ENCODE data around the gene CDON. TPM values are rescaled to one million over a fixed set of nuclear protein-coding genes. Genes with fewer than 3 reads are reported as not detected.

Gene CDON
- total RNA-seq = 1 to 10 TPM; 3.2 to 4.0 TPM

DNA sequence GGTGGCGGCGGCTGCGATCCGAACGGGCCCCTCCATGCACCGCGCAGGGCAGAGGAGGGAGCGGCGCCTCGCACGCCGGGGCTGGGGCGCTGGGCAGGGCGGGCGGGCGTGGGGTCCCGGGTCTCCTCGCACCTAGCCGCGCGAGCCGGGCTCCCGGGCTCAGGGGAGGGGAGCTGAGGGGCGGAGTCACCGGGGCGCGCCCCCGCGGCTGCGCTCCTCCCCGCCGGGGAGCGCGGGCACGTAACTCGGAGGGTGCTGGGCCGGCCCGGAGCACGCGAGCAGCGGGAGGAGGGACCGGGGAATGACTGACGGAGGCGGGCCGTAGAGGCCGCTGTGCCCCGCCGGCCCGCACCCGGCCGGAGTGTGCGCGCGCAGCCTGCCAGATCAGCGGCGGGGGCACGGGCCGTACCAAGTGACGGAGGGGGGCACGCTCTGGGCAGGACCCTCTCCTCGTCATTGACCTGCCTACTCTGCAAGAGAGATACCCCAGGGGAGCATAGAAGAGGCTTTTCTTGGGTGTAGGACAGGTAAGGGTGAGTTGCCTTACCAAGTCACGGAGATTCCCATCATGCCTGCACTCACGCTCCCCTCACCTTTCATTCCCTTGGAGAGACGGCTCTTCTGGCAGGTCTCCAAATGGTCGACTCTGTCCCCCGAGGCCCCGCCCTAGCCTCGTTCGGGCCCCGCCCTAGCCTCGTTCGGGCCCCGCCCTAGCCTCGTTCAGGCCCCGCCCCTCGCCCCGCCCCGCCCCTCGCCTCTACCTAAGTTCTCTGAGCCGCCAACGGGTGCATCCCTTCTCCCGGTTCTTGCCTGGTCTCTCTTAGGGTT lies at the start of gene CDON:
Gene CDON, minus strand, starts transcription at position 188 of the 828 bp plus-strand sequence. CDS start 39,390 bp downstream, outside the sequence.
- peak; percentile 91 for DNase-seq
- Mint-ChIP-seq H3K36me3 (ENCODE audit: low read depth) (no peaks in the 10 kb centered on the region), H3K4me3 (peak within 1 kb of the TSS; percentile 74), H3K27ac (peak within 1 kb of the TSS; percentile 97), H3K4me1 (ENCODE audit: low read depth) (peaks cover 6% of the 10 kb centered on the region), H3K9me3 (no peaks in the 10 kb centered on the region), H3K27me3 (peaks cover 30% of the 10 kb centered on the region)
- no peak for TF ChIP-seq CTCF (IDR thresholded peaks at IDR 0.05)
- intact Hi-C loops (cut with micrococcal nuclease) = no loop called here
- ChIA-PET CTCF (interaction anchor here (1.8 kb wide), 1 partner anchor 131 kb away, joined by 6 read pairs; no protein-coding TSS in a partner anchor), POLR2A (interaction anchor here (1.2 kb wide), 1 partner anchor 207 kb away, joined by 3 read pairs; no protein-coding TSS in a partner anchor)
- peak; percentile 95 for ATAC-seq

DNA sequence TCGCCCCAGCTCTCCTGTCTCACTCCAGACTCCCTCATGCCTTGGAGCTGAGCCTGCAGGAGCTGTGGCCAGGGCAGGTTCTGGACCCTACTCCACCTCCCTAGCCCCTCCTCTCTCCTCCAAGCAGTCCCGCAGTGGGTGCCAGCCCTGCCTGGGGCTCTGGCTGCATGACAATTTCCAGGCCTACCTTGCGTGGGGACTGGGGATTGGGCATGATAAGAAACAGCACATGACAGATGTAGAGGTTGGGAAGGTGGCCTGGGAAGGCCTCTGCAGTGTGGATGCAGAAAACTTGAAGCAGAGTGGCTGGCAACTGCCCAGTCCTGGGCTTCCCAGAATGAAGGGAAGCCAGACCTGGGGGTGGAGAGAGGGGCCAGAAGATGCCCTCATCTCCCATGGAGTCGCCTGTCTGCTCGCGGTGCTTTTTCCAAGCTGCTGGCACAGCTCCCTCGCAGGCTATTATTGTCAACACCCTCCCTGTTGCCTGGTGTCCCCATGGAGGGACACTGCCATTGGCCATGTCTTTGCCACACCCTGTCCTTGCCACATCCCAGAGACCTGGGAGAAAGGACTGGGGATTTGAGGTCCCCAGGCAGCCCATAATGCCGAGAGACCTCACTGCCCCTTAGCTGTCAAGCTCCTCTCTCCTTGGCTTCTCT lies 48.9 kb upstream of the CDON start:
- peaks cover 3% of the 10 kb centered on the region for H3K4me1 Mint-ChIP-seq (ENCODE audit: low read depth)
- POLR2A ChIA-PET = no interaction called here
- H3K27ac Mint-ChIP-seq = no peak overlapping the region
- intact Hi-C loops (cut with micrococcal nuclease) = no loop called here
- no peak overlapping the region for H3K4me3 Mint-ChIP-seq
- no peak for TF ChIP-seq CTCF (IDR thresholded peaks at IDR 0.05)
- DNase-seq (no peak), ATAC-seq (no peak)
- no peaks in the 10 kb centered on the region for H3K36me3 Mint-ChIP-seq (ENCODE audit: low read depth)
- H3K9me3 Mint-ChIP-seq = no peaks in the 10 kb centered on the region
- CTCF ChIA-PET = no interaction called here
- no peaks in the 10 kb centered on the region for H3K27me3 Mint-ChIP-seq

DNA sequence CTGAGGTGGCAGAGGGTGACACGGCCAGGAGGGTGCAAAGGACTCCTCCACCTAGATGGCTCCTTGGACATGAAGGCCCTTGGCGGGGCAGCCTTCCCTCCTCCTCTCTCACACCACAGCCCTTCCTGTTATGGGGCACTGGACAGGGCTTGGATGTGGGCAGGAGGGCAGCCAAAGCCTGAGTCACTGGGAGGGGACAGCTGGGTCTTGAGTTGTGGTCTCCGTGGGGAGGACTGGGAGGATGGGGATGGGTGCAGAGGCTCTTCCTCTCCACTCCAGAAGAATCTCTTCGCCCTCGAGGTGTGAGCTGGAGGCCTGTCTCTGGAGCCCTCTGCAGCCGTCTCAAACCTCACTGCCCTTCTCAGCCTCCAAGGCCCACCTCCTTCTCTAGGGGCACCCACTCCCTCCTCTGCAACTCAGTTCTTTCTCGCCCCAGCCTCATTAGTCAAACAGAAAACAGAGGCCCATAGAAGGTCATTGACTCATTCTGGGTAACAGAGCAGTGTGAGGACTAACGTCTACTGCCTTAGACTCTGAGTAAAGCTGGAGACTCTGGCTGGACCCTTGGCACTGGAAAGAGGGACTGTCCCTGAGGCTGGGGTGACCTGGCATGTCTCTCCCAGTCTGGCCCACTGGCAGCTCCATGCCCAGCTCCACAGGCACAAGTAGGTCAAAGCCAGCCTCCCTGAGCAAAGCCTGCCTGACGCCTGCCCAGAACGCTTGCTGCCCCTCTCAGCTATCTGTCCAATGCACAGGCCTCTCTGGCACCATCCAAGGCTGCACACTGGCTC lies 47.5 kb upstream of the CDON start:
- ChIA-PET CTCF (no interaction called here), POLR2A (no interaction called here)
- H3K27ac Mint-ChIP-seq = no peak overlapping the region
- H3K9me3 Mint-ChIP-seq = no peaks in the 10 kb centered on the region
- H3K27me3 Mint-ChIP-seq = no peaks in the 10 kb centered on the region
- peaks cover 3% of the 10 kb centered on the region for H3K4me1 Mint-ChIP-seq (ENCODE audit: low read depth)
- no peak for TF ChIP-seq CTCF (IDR thresholded peaks at IDR 0.05)
- intact Hi-C loops (cut with micrococcal nuclease) = no loop called here
- H3K4me3 Mint-ChIP-seq = no peak overlapping the region
- peak; percentile 85 for ATAC-seq
- no peaks in the 10 kb centered on the region for H3K36me3 Mint-ChIP-seq (ENCODE audit: low read depth)
- DNase-seq = peak; percentile 13

GRCh38 chr11:126106594-126107328 lies 44.1 kb upstream of the CDON start:
- Mint-ChIP-seq H3K36me3 (ENCODE audit: low read depth) (no peaks in the 10 kb centered on the region), H3K4me1 (ENCODE audit: low read depth) (peaks cover 3% of the 10 kb centered on the region), H3K4me3 (no peak overlapping the region), H3K27ac (no peak overlapping the region), H3K9me3 (no peaks in the 10 kb centered on the region), H3K27me3 (no peaks in the 10 kb centered on the region)
- POLR2A ChIA-PET = no interaction called here
- DNase-seq (no peak), ATAC-seq (no peak)
- no peak for TF ChIP-seq CTCF (IDR thresholded peaks at IDR 0.05)
- intact Hi-C loops (cut with micrococcal nuclease) = no loop called here
- CTCF ChIA-PET = no interaction called here
